ENCODE measurements around the gene TMTC1.

GRCh38 chr12:29707846-29708245, 75.9 kb downstream of the TMTC1 start:
- no peak for TF ChIP-seq CTCF (conservative IDR thresholded peaks at IDR 0.05; ENCODE audit: low read depth in 2 of 2)
- no peak for TF ChIP-seq POLR2AphosphoS5 (IDR thresholded peaks at IDR 0.05; ENCODE audit: low read depth)
- TF ChIP-seq, protein P1, sequence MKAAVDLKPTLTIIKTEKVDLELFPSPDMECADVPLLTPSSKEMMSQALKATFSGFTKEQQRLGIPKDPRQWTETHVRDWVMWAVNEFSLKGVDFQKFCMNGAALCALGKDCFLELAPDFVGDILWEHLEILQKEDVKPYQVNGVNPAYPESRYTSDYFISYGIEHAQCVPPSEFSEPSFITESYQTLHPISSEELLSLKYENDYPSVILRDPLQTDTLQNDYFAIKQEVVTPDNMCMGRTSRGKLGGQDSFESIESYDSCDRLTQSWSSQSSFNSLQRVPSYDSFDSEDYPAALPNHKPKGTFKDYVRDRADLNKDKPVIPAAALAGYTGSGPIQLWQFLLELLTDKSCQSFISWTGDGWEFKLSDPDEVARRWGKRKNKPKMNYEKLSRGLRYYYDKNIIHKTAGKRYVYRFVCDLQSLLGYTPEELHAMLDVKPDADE (IDR thresholded peaks at IDR 0.05): no peak
- no peak for TF ChIP-seq STAT1 (IDR thresholded peaks at IDR 0.05; ENCODE audit: unreplicated experiment)
- TF ChIP-seq EZH2phosphoT487 (IDR thresholded peaks at IDR 0.05; ENCODE audit: unreplicated experiment): no peak
- TF ChIP-seq, protein P2, sequence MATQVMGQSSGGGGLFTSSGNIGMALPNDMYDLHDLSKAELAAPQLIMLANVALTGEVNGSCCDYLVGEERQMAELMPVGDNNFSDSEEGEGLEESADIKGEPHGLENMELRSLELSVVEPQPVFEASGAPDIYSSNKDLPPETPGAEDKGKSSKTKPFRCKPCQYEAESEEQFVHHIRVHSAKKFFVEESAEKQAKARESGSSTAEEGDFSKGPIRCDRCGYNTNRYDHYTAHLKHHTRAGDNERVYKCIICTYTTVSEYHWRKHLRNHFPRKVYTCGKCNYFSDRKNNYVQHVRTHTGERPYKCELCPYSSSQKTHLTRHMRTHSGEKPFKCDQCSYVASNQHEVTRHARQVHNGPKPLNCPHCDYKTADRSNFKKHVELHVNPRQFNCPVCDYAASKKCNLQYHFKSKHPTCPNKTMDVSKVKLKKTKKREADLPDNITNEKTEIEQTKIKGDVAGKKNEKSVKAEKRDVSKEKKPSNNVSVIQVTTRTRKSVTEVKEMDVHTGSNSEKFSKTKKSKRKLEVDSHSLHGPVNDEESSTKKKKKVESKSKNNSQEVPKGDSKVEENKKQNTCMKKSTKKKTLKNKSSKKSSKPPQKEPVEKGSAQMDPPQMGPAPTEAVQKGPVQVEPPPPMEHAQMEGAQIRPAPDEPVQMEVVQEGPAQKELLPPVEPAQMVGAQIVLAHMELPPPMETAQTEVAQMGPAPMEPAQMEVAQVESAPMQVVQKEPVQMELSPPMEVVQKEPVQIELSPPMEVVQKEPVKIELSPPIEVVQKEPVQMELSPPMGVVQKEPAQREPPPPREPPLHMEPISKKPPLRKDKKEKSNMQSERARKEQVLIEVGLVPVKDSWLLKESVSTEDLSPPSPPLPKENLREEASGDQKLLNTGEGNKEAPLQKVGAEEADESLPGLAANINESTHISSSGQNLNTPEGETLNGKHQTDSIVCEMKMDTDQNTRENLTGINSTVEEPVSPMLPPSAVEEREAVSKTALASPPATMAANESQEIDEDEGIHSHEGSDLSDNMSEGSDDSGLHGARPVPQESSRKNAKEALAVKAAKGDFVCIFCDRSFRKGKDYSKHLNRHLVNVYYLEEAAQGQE (IDR thresholded peaks at IDR 0.05; ENCODE audit: unreplicated experiment): no peak
- TF ChIP-seq EZH2 (IDR thresholded peaks at IDR 0.05; ENCODE audit: low read depth, unreplicated experiment): no peak
- TF ChIP-seq NANOG (IDR thresholded peaks at IDR 0.05; ENCODE audit: borderline replicate concordance): no peak
- no peak for TF ChIP-seq CREB1 (CRISPR knock-in tag; IDR thresholded peaks at IDR 0.05; ENCODE audit: low read depth)
- no peak for TF ChIP-seq JUNB (IDR thresholded peaks at IDR 0.05; ENCODE audit: unreplicated experiment)
- no peak for TF ChIP-seq ZNF331 (CRISPR knock-in tag; IDR thresholded peaks at IDR 0.05; ENCODE audit: low read depth)
- no peak for TF ChIP-seq ZNF114 (CRISPR knock-in tag; IDR thresholded peaks at IDR 0.05)
